SK-N-SH (cell line): ENCODE data around the gene ZSCAN25. TPM values are rescaled to one million over a fixed set of nuclear protein-coding genes. Genes with fewer than 3 reads are reported as not detected.
"Not testable (repeated sequence)": the region's sequence is repeated elsewhere in the genome, so short reads cannot be mapped to it uniquely, and the experiment has no call there.

Source experiments
- CTCF ChIA-PET: fragments of 300-600, 350-600 bp; formaldehyde crosslinking; extraction: SDS; loops from one replicate; lab custom pipeline; 2021; lab: Yijun Ruan, JAX
- POLR2A ChIA-PET: fragments of 350-600 bp; sonication (Branson Sonifier 250); formaldehyde crosslinking; extraction: SDS; loops from one replicate; lab custom pipeline; 2020; ENCODE audit warnings: antibody characterized with exemption, inconsistent platforms; lab: Yijun Ruan, JAX
- DNase-seq: peaks from one replicate; pipeline ENCODE4 v3.0.0; 2012
- H2AFZ ChIP-seq: fragments of 200-600 bp; sonication (generic); 2 replicates; pipeline ENCODE4 v1.8.1; 2016; ENCODE audit warnings: antibody characterized with exemption, mild to moderate bottlenecking, low read depth
- H3F3A ChIP-seq: fragments of 200-600 bp; sonication (generic); replicated peaks from 2 replicates; pipeline ENCODE3; 2016; ENCODE audit warnings: antibody characterized with exemption, mild to moderate bottlenecking; ENCODE audit not compliant: insufficient read depth
- H3K27ac ChIP-seq, 2 experiments: fragments of 200-500 bp in 1 of 2; fragments of 200-600 bp in 1 of 2; sonication (Bioruptor generic) in 1 of 2; sonication (generic), shearing (Covaris generic) in 1 of 2; 2 replicates each; pipeline versions ENCODE4 v1.5.1 to v1.6.1; 2014 to 2016; ENCODE audit warnings: low read depth in 2 of 2, inconsistent platforms in 1 of 2, low read length in 1 of 2, mild to moderate bottlenecking in 1 of 2, mixed read lengths in 1 of 2
- H3K27me3 ChIP-seq: fragments of 200-600 bp; sonication (generic), shearing (Covaris generic); 2 replicates; pipeline ENCODE4 v1.6.1; 2016; ENCODE audit warnings: mixed run types; ENCODE audit not compliant: insufficient read depth
- H3K36me3 ChIP-seq, 2 experiments: fragments of 200-500 bp in 1 of 2; fragments of 200-600 bp in 1 of 2; sonication (Bioruptor generic) in 1 of 2; sonication (generic) in 1 of 2; replicated peaks in 1 of 2; 2 replicates each; pipeline versions ENCODE3 to v1.5.1; 2014 to 2016; ENCODE audit warnings: low read length in 1 of 2, mild to moderate bottlenecking in 1 of 2; ENCODE audit not compliant: insufficient read depth in 2 of 2, control insufficient read depth in 1 of 2
- H3K4me1 ChIP-seq, 2 experiments: fragments of 200-500 bp in 1 of 2; fragments of 200-600 bp in 1 of 2; sonication (Bioruptor generic) in 1 of 2; sonication (generic), shearing (Covaris generic) in 1 of 2; 2 replicates each; pipeline versions ENCODE4 v1.5.1 to v1.6.1; 2014 to 2016; ENCODE audit warnings: low read depth in 1 of 2, low read length in 1 of 2, mixed run types in 1 of 2; ENCODE audit not compliant: insufficient read depth in 2 of 2, control insufficient read depth in 1 of 2
- H3K4me2 ChIP-seq: fragments of 200-600 bp; sonication (generic), shearing (Covaris generic); 2 replicates; pipeline ENCODE4 v1.6.1; 2017; ENCODE audit warnings: mixed run types
- H3K4me3 ChIP-seq, 2 experiments: fragments of 200-500 bp in 1 of 2; fragments of 200-600 bp in 1 of 2; sonication (Bioruptor generic) in 1 of 2; sonication (generic), shearing (Covaris generic) in 1 of 2; 2 replicates each; pipeline versions ENCODE4 v1.5.1 to v1.8.1; 2014 to 2016; ENCODE audit warnings: low read depth in 2 of 2, inconsistent platforms in 1 of 2, low read length in 1 of 2, mild to moderate bottlenecking in 1 of 2, mixed read lengths in 1 of 2, moderate library complexity in 1 of 2
- H3K79me2 ChIP-seq: fragments of 200-600 bp; sonication (generic); 2 replicates; pipeline ENCODE4 v1.8.1; 2017; ENCODE audit warnings: mild to moderate bottlenecking; ENCODE audit not compliant: insufficient read depth
- H3K9ac ChIP-seq: fragments of 200-600 bp; sonication (generic); 2 replicates; pipeline ENCODE4 v1.6.1; 2017; ENCODE audit warnings: mixed run types
- H3K9me2 ChIP-seq: fragments of 200-600 bp; sonication (generic); 2 replicates; pipeline ENCODE4 v1.6.1; 2017; ENCODE audit warnings: mixed run types
- H3K9me3 ChIP-seq: fragments of 200-600 bp; sonication (generic); 2 replicates; pipeline ENCODE4 v1.6.1; 2017; ENCODE audit warnings: mixed run types, mild to moderate bottlenecking, moderate library complexity
- H4K20me1 ChIP-seq: fragments of 200-600 bp; sonication (generic); 2 replicates; pipeline ENCODE4 v1.6.1; 2017; ENCODE audit warnings: mild to moderate bottlenecking, mixed run types; ENCODE audit not compliant: insufficient read depth
- CHD2 ChIP-seq: fragments of 150-350 bp; IDR thresholded peaks from 2 replicates; pipeline ENCODE4 v1.6.1; 2018; ENCODE audit warnings: low read length; ENCODE audit not compliant: partially characterized antibody
- ELF1 ChIP-seq: IDR thresholded peaks from 2 replicates; pipeline ENCODE4 v1.4.0; 2012
- EP300 ChIP-seq, 2 experiments: IDR thresholded peaks; 2 replicates each; pipeline versions ENCODE4 v1.4.0 to v1.6.1; 2012; ENCODE audit warnings: borderline replicate concordance in 1 of 2, low read depth in 1 of 2, low read length in 1 of 2
- EZH2phosphoT487 ChIP-seq: fragments of 200-600 bp; sonication (generic); IDR thresholded peaks from 2 replicates; pipeline ENCODE4 v1.6.1; 2017; ENCODE audit warnings: low read depth, mixed run types, mild to moderate bottlenecking, antibody characterized with exemption, moderate library complexity, borderline replicate concordance
- FOSL2 ChIP-seq: IDR thresholded peaks from 2 replicates; pipeline ENCODE4 v1.4.0; 2012; ENCODE audit warnings: low read depth, mild to moderate bottlenecking, moderate library complexity, borderline replicate concordance
- FOXJ3 ChIP-seq: sonication (generic); formaldehyde crosslinking; IDR thresholded peaks from 2 replicates; pipeline ENCODE4 v1.5.1; 2020; ENCODE audit warnings: mild to moderate bottlenecking, missing genetic modification reagents
- GABPA ChIP-seq: IDR thresholded peaks from 2 replicates; pipeline ENCODE4 v1.4.0; 2012; ENCODE audit warnings: low read depth, mild to moderate bottlenecking
- GATA2 ChIP-seq: sonication (generic); formaldehyde crosslinking; IDR thresholded peaks from 2 replicates; pipeline ENCODE4 v1.5.0; 2020; ENCODE audit warnings: mild to moderate bottlenecking, missing genetic modification reagents
- MXI1 ChIP-seq: IDR thresholded peaks from 2 replicates; pipeline ENCODE4 v1.6.1; 2012; ENCODE audit warnings: mild to moderate bottlenecking, low read depth, low read length, improper control_type of control experiment
- NFIC ChIP-seq: IDR thresholded peaks from 2 replicates; pipeline ENCODE4 v1.4.0; 2012; ENCODE audit warnings: borderline replicate concordance
- POLR2AphosphoS5 ChIP-seq: IDR thresholded peaks from 2 replicates; pipeline ENCODE4 v1.6.1; 2012; ENCODE audit warnings: low read depth, low read length
- RFX5 ChIP-seq: IDR thresholded peaks from 2 replicates; pipeline ENCODE4 v1.6.1; 2012; ENCODE audit warnings: mild to moderate bottlenecking, improper control_type of control experiment, low read length
- RXRA ChIP-seq: IDR thresholded peaks from 2 replicates; pipeline ENCODE4 v1.4.0; 2012; ENCODE audit warnings: low read depth, mild to moderate bottlenecking, borderline replicate concordance
- SMC3 ChIP-seq: IDR thresholded peaks from 2 replicates; pipeline ENCODE4 v1.6.1; 2012; ENCODE audit warnings: low read depth, low read length, improper control_type of control experiment
- TCF12 ChIP-seq: IDR thresholded peaks from 2 replicates; pipeline ENCODE4 v1.4.0; 2012
- TEAD4 ChIP-seq: IDR thresholded peaks from 2 replicates; pipeline ENCODE4 v1.4.0; 2012; ENCODE audit warnings: mild to moderate bottlenecking, borderline replicate concordance; ENCODE audit not compliant: insufficient read depth
- WGBS: methylation state at CpG from one replicate; pipeline ENCODE4 v1.1.6; 2017; ENCODE audit warnings: low lambda C conversion rate; 5-methylcytosine and 5-hydroxymethylcytosine counted together
- polyA plus RNA-seq, 3 experiments: library from polyadenylated mRNA; depleted of rRNA; stranded (reverse); fragments of >200 nt; gene quantifications; 2 replicates each; pipeline ENCODE4 v1.2.3, GENCODE V29; 2012
- TF ChIP-seq, protein P1 (sequence below): IDR thresholded peaks from 2 replicates; pipeline ENCODE4 v1.4.0; 2012; ENCODE audit warnings: low read depth, borderline replicate concordance
- TF ChIP-seq, protein P2 (sequence below): IDR thresholded peaks from 2 replicates; pipeline ENCODE4; 2012
- TF ChIP-seq, protein P3 (sequence below): fragments of 150-350 bp; IDR thresholded peaks from 2 replicates; pipeline ENCODE4 v1.6.1; 2016; ENCODE audit warnings: mild to moderate bottlenecking, low read depth, low read length

The ZSCAN25 gene
- polyA plus RNA-seq, 1 of the 3 experiments (the other 2 are of a cell fraction): 14.9 TPM

DNA sequence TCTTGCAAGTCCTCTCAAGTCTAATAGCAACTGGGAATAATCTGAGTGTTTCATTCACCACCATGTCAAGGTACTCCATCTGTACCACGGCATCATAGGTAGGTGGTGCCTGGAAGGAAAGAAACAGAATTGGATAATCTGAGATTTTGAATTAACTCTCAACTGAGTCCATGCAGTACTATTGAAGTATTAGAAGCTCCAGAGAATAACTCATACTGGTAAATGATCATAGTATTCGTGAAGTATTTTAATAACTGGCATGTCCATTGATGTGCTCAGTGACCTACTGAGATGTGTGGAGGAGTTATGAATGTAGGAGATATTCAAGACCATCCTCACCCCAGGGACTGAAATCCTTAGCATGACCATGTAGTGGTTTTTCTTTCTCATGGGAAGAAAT lies 35.9 kb downstream of the ZSCAN25 start:
- no peak for TF ChIP-seq RFX5
- no peak for TF ChIP-seq SMC3
- no peak for TF ChIP-seq TCF12
- no peak for TF ChIP-seq GATA2 (CRISPR knock-in tag)
- TF ChIP-seq FOXJ3 (CRISPR knock-in tag): no peak
- no peak for TF ChIP-seq MXI1
- TF ChIP-seq, protein P1, sequence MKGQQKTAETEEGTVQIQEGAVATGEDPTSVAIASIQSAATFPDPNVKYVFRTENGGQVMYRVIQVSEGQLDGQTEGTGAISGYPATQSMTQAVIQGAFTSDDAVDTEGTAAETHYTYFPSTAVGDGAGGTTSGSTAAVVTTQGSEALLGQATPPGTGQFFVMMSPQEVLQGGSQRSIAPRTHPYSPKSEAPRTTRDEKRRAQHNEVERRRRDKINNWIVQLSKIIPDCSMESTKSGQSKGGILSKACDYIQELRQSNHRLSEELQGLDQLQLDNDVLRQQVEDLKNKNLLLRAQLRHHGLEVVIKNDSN: no peak
- no peak for TF ChIP-seq CHD2
- no peak for TF ChIP-seq EZH2phosphoT487
- TF ChIP-seq FOSL2: no peak
- TF ChIP-seq EP300 (IDR thresholded peaks at IDR 0.05; ENCODE audit: borderline replicate concordance in 1 of 2, low read depth in 1 of 2, low read length in 1 of 2): no peak
- TF ChIP-seq ELF1: no peak
- Histone ChIP-seq H3F3A (no peaks in the 10 kb centered on the region), H3K4me2 (no peak overlapping the region), H2AFZ (no peak overlapping the region), H3K9ac (no peak overlapping the region), H3K4me1 (no peaks in the 10 kb centered on the region), H3K27ac (no peak overlapping the region), H3K4me3 (no peak overlapping the region), H4K20me1 (no peaks in the 10 kb centered on the region), H3K27me3 (no peaks in the 10 kb centered on the region), H3K9me2 (no peaks in the 10 kb centered on the region), H3K79me2 (no peaks in the 10 kb centered on the region), H3K9me3 (no peaks in the 10 kb centered on the region), H3K36me3 (no peaks in the 10 kb centered on the region)
- 72% methylated on average over 2 of the region's 2 CpGs for WGBS
- ChIA-PET POLR2A (no interaction called here), CTCF (no interaction called here)
- DNase-seq: no peak

DNA sequence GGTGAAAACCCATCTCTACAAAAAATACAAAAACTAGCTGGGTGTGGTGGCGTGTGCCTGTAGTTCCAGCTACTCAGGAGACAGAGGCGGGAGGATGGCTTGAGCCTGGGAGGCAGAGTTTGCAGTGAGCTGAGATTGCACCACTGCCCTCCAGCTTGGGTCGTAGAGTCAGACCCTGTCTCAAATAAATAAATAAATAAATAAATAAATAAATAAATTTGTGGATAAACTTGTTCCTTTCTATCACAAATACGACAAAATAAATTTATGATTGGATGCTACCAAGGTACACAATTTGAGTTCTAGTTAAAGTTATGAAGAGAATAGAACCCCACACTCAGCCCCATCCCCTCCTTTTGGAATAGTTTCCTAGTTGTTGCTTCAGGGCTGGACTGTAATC lies 36.5 kb downstream of the ZSCAN25 start:
- DNase-seq, H3K9me3 ChIP-seq, H3F3A ChIP-seq, H3K27me3 ChIP-seq, H3K36me3 ChIP-seq, H3K9me2 ChIP-seq, H3K27ac ChIP-seq, CTCF ChIA-PET, H3K4me3 ChIP-seq, POLR2A ChIA-PET, H3K4me1 ChIP-seq, H2AFZ ChIP-seq, H4K20me1 ChIP-seq, H3K9ac ChIP-seq, H3K79me2 ChIP-seq, H3K4me2 ChIP-seq: not testable (repeated sequence)
- 73% methylated on average over 4 of the region's 4 CpGs for WGBS

DNA sequence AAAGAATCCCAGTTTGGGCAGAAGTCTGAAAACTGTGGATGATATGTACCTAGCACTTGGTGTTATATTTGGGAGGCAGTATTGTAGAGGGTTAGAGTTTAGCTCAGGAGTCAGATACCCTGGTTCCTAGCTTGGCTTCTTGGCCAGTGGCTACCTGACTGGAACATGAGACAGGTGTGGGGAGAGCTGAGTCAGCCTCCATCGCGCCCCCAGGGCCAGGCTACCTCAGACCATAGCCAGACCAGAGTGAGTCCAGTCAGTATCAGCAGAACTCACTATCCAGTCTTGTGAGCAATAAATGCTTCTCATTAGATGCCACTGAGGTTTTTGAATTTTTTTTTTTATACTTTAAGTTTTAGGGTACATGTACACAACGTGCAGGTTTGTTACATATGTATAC lies 37.0 kb downstream of the ZSCAN25 start:
- Histone ChIP-seq H3K36me3 (no peaks in the 10 kb centered on the region), H3K4me3 (no peak overlapping the region), H3F3A (no peaks in the 10 kb centered on the region), H2AFZ (no peak overlapping the region), H3K9ac (no peak overlapping the region), H3K79me2 (no peaks in the 10 kb centered on the region), H3K27ac (no peak overlapping the region), H3K27me3 (no peaks in the 10 kb centered on the region), H3K4me1 (no peaks in the 10 kb centered on the region), H4K20me1 (no peaks in the 10 kb centered on the region), H3K4me2 (no peak overlapping the region), H3K9me3 (no peaks in the 10 kb centered on the region)
- POLR2A ChIA-PET: no interaction called here
- DNase-seq: no peak
- TF ChIP-seq EZH2phosphoT487 (no peak), GABPA (no peak), SMC3 (no peak), TCF12 (no peak), TEAD4 (no peak), CHD2 (no peak), RXRA (no peak), POLR2AphosphoS5 (no peak), MXI1 (no peak), NFIC (no peak)
- TF ChIP-seq, protein P2, sequence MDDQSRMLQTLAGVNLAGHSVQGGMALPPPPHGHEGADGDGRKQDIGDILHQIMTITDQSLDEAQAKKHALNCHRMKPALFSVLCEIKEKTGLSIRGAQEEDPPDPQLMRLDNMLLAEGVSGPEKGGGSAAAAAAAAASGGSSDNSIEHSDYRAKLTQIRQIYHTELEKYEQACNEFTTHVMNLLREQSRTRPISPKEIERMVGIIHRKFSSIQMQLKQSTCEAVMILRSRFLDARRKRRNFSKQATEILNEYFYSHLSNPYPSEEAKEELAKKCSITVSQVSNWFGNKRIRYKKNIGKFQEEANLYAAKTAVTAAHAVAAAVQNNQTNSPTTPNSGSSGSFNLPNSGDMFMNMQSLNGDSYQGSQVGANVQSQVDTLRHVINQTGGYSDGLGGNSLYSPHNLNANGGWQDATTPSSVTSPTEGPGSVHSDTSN: no peak
- TF ChIP-seq, protein P1: no peak
- TF ChIP-seq, protein P3, sequence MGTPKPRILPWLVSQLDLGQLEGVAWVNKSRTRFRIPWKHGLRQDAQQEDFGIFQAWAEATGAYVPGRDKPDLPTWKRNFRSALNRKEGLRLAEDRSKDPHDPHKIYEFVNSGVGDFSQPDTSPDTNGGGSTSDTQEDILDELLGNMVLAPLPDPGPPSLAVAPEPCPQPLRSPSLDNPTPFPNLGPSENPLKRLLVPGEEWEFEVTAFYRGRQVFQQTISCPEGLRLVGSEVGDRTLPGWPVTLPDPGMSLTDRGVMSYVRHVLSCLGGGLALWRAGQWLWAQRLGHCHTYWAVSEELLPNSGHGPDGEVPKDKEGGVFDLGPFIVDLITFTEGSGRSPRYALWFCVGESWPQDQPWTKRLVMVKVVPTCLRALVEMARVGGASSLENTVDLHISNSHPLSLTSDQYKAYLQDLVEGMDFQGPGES: no peak
- TF ChIP-seq, all 33 proteins: peak for 0
- CTCF ChIA-PET: no interaction called here
- no peaks in the 10 kb centered on the region for H3K9me2 ChIP-seq
- WGBS: 89% methylated on average over 3 of the region's 3 CpGs
